Head of caudate nucleus (tissue), 42 donors: ENCODE results near the gene SOBP.

ENCODE experiments used
- DNase-seq, 42 donors: peaks; one replicate each; pipeline versions ENCODE4 v3.0.0 to v3.0.0-alpha.2; 2020 to 2021; ENCODE audit warnings: mixed read lengths in 7 of 42
- intact Hi-C: fragments of 100-400 bp; cut with DNase I; formaldehyde crosslinking; loops from one replicate; pipeline ENCODE4 v1.15.0; 2022

The SOBP gene

DNA sequence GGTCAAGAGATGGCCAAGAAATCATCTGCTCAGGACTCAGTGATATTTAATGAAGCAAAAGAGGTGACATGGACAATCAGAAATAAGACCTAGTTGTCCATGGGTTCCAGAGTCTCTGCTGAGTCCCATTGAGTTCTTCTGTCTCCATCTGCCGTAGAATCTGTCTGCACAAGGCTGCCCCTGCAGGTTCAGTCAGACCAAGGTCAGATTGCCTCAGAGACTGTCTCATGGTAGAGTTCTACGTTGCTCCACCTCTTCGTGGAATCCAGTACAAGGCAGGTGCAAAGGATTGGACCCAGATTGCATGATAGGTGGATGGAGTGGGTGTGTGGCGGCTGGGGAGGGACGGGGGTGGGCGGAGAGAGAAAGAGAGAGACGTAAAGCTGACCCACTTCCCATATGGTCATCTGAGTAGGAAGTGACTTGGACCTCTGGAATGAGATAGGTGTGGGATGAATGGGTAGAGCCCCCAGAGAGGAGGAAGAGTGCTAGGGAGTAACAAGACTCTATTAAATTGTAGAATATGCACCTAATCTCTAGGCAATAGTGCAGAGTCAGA is 75.3 kb downstream of the SOBP start:
- no peak for DNase-seq
- intact Hi-C loops = no loop called here

DNA sequence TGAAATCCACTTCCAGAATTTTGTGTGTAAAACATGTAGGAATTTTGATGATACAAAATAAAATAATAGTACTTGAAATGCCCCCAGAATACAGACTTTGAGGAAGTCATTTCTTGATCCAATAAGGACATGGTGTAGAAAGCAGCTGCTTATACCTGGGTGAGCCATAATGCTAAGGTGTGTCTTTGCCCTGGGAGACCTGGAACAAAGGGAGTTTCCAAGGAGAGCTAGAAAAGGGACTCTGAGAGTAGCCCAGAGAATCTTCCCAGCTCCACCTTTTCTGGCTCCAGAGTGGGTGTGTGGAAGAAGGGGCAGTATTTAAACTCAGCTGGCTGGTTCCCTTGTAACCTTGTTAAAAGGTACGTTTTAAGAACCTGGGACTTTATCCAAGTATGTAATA is 77.7 kb downstream of the SOBP start:
- no peak for DNase-seq
- intact Hi-C loops = no loop called here

DNA sequence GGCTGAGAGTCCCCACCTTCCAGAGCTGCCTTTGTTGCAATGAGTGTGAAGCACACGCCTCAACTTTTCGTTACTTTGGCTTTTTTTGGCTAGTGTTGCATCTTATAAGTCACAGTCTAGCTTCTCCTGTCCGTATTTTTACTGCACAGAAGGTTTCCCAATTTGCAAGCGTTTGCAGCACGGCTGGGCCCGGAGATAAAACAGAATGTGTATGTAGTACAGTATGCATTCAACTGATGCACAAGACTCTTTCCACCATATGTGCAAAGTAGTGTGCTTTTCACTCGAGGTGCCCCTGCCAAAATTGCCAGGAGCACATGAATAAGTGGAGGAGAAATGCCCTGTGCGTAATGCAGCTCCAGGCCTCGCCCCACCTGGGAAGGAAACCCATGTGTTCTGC is 79.6 kb downstream of the SOBP start:
- no peak for DNase-seq
- intact Hi-C loops = no loop called here

DNA sequence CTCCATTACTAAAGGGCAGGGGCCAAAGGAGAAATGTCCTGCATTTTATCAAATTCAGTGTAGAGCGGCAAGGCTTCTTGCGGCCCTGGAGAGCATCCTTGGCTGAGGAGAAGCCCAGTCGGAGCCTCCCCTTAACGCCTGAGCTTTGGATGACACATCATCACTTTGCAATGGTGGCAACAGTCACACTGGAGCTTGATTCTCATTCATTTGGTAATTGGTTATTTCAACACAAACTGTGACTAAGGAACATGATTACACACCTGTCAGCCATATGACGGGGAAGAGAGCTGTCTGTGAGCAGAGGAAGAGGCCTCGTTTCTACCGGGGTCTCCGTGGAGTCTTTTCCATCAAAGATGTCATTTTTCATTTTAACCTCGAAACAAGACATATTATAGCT is 81.4 kb downstream of the SOBP start:
- intact Hi-C loops = no loop called here
- DNase-seq = no peak

DNA sequence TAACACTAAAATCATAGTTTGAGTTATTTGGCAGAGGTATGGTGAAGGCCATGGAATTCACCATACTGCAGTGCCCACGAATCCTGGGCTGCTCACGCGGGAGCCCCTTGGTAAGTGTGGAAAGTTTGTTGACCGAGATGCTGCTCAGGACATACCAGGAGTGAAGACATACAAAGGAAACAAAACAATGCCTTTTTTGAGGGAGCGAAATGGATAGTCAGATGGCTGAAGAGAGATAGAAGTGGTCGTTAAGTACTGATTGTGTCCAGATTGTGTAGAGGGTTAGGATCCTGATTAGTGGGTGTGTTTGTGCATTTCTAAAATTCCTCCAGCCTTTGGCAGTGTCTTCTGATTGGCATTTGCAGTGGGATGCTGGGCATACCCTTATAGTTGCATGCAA is 83.0 kb downstream of the SOBP start:
- intact Hi-C loops = no loop called here
- no peak for DNase-seq

DNA sequence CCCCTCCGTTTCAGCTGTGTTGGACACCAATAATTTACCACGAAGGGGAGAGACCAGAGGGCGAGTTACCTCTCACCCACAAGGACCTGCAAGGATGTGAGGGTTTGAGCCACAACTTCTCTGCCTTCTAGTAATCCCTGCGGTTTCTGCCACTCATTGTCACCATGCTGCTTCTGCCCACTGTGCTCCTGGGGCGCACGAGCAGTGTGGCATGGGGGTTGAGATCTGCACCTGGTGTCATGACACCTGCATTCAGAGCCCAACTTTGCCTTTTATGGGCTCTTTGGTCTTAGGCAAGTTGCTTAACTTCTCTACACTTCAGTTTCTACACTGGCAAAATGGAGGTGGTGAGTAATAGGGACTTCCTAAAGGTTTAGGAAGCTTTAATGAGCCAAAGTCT is 84.9 kb downstream of the SOBP start:
- intact Hi-C loops = no loop called here
- DNase-seq = no peak

DNA sequence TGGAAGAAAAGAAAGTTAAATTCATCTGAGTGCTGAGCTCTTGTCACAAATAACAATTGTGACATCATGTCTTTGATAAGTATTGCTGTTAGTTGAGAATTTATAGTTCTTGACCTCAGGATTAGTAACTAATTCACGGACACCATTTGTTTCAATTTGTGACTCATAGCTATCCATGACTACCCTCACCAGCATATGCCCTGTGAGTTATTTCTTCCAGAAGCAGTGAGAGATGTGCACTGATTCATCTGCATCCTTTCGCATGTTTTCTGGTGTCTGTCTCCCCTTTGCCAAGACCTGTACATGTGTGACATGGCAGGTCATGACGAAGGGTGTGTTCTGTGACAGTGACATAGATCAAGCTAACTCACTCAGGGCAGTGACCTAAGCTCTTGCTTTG is 86.9 kb downstream of the SOBP start:
- no peak for DNase-seq
- intact Hi-C loops = no loop called here

DNA sequence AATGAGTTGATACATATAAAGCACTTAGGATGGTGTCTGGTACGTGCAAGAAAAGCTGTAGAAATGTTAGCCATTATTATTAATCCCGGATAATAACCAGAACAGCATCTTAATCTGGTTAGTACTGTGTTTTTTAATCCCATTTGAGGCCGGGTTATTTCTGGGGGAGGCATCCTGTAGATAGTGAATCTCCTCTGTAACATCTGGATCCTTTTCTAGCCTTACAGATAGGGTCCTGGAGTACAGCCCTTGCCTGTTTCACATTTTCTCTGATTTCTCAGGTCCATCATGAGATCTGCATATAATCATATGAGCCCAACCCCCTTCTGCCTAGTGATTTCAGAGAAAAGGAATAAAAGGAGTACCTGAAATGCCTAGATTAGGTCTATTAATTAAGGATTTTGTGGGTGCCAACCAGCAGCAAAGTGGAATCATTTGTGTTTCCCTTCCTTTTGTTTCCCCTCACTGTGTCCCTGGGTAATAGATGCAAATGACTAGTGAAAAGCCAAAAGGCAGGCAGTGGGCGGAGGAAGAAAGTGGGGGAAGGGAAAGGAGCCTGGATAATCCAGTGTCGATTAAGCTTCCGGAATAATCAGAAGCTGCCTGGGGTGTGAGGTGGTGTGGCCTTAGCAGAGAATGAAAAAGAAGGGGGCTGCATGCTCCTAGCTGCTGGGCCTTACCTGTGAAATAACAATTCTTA is 88.9 kb downstream of the SOBP start:
- no peak for DNase-seq
- intact Hi-C loops = no loop called here

DNA sequence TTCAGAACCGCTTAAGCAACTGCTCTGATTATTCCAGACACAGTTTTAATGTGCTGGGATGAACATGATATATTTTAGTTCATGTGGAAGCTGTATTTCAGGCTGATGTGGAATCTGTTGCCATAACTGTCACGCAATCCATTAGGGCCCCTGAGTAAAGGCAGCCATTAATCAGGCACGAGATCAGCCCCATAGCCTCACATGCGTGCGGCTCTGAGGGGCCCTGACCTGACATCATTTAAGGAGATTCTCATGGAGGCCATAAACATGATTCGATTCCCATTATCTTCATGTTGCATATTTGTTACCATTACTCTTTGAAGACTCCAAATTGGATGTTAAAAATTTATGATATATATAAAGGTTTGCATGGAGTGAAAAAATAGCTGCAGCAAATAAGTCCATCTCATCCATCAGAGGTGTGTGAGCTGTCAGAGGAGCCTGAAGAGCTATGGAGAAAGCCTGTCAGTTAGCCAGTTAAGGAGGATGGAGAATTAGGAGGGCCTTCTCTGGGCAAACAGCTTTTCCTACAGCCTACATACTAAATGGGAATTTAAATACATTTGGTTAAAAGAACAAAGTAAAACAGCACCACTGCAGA is 89.6 kb downstream of the SOBP start:
- DNase-seq = no peak
- intact Hi-C loops = no loop called here

DNA sequence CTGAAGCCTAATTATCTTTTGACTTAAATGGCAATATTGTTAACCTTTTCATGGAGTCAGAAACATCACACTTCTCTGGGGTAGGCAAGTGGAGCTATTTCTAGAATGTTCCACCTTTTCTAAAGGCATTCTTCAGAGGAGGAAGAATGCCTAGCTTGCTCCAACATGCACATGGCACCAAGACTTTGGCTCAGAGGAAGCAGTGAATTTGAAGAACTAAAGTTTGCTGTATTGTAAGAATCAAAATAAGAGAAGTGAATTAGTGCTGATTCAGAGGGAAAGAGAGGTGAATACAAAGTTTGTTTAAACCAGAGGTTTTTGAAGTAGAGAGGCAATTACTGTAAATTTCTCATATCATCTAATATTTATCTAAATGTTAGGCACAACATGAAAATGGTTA is 92.2 kb downstream of the SOBP start:
- DNase-seq = no peak
- intact Hi-C loops = no loop called here

DNA sequence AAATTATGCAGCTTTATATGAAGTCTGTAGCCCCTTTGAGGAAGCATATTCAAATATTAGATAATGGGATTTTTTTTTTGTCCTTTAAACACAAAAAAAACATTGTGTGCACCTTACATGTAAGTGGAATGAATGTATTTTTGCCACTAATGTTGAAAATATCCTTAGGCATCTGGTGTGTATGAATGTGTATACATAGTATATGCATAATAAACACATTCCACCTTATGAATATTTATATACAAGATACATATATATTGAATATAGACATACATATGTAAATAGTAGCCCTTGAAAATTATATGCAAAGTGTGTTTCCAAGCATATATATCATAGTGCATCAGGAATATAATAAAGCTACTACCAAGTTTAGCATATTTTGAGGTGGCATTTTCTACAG is 94.8 kb downstream of the SOBP start:
- DNase-seq = no peak
- intact Hi-C loops = no loop called here

DNA sequence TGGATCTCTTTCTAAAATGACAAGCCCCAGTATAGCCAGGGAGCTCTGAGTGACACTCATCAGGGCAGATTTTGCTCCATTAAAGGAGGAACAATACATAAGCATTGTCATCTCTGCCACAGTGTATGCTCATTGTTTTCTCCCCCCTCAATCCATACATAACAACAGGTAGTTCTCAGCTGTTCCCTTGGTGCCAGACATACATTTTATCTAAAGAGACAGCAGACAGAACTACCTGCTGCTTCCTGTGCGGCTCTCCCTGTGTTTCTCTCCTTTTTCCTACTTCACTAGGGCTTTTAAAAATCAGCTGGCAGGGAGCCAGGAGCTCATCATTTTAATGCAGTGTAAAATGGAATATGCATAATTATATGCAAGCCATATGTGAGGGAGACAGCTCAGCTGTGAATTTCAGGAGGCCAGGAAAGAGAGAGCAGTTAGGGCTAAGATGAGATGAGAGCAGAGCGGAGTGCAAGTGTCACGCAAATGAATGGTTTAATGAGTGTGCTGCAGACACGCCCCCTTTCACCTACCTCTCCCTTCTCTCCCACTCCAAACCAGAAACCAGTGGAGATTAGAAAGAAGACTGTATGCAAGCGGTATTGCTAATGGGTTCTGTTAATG is 96.0 kb downstream of the SOBP start:
- intact Hi-C loops = no loop called here
- peak in 31 of 42 donors; percentile 4 to 71 (median 39) for DNase-seq

DNA sequence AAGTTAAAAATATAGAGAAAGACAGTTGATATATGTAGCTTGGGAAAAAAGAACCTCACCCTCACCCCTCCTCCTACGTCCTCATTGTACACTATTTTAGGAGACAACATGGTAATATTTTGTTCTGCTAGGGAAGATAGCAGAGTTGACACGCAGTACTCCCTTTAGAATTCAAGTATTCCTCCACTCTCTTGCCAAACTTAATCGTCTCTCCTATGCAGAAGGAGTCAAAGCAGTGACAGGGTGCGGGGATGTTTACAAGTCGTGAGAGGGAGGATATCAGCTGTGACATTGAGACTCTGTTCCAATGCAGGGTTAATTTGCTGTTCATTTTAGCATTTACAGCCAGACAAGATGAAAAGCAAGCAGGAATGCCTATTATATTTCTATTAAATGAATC is 97.5 kb downstream of the SOBP start:
- peak in 3 of 42 donors; percentile 15 to 23 (median 20) for DNase-seq
- intact Hi-C loops = no loop called here

DNA sequence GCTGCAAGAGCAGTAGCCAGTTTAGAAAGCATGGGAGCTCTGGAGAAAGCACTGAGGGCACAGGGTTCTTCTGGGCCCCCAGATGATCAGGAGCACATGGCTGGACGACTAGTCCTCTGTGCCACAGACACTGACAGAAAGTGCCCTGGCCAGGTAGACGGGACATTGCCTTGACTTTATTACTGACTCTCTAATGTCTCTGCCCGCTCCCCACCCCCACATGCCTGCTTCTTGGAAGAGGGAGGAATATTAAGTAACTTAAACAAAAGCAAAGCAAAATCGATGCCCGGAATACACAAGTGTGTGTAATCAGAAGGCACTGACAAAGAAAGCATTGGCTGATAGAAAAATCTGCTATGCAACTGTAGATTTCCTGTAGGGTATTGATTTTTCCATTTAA is 99.3 kb downstream of the SOBP start:
- DNase-seq = peak in 9 of 42 donors; percentile 9 to 38 (median 19)
- intact Hi-C loops = no loop called here

DNA sequence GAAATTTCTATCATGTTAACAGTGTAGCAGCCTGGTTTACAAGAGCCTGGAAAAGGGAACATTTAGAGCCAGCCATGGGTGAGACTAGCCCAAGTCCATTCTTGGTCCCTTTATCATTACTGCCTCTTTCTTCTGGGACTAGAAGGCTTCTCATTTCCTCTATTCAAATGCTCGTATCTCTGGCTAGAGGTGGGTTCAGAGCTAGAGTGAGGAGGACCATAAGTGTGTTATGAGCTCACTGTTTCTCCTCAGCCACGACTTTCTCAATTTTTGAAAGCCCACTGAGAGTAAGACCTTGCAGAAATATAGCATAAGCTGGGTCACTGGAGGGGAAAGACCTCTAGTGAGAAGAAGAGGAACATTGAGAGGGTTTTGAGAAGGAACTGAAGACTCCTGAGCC is 100.0 kb downstream of the SOBP start:
- DNase-seq = no peak
- intact Hi-C loops = no loop called here

DNA sequence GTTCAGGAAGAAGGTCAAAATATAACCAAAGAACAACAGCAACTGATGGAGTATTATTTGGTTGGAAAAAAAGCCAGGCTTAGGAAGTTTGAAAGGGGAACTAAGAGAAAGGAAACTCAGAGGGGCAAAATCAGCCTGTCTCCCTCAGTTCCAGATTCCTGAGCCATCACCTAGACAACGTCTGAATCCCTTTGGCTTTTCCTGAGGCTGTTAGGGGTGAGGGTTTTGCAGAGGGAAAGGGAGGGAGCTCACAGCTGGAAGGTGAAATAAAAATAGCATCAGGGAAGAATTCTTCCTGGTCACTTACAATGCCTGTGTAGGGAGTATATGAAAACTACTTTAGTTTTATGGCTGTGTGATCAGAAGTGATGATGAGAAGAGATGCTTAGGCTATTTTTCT is 100.5 kb downstream of the SOBP start:
- DNase-seq = no peak
- intact Hi-C loops = no loop called here

DNA sequence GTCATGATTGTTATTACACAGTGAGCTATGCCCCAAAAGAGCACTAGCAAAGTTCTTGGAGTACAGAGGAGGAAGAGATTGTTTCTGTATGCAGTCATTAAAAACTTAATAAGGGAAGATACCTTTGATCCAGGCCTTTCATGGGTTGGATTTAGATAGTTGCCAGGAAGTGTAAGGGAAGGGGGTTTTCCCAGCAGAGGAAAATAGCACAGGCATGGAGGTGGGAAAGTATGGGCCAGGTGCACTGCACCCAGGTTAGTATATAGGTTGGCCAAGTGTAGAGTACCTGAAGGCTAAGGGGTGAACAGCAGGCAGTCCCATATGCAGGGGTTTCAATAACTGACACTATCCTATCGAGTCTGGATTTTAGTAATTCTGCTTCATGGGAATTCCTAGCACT is 101.4 kb downstream of the SOBP start:
- DNase-seq = no peak
- intact Hi-C loops = no loop called here

DNA sequence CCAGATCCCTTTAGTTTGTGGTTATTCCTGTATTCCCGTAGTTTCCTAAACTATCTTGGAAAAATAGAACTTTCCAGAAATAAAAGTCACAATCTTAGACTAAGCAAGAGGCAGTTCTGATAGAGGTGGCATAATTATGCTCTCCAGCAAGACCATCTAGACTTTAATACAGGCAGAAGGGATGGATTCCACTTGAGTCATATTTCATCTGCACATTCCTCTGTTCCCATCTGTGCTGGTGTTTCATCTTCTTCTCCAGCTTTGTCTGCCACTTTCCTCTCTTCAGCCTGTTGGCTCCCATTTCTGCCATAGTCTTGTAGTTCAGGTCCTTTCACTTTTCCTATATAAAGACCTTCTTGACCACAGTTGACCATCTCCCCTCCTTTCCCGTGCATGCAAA is 102.9 kb downstream of the SOBP start:
- intact Hi-C loops = no loop called here
- DNase-seq = no peak

DNA sequence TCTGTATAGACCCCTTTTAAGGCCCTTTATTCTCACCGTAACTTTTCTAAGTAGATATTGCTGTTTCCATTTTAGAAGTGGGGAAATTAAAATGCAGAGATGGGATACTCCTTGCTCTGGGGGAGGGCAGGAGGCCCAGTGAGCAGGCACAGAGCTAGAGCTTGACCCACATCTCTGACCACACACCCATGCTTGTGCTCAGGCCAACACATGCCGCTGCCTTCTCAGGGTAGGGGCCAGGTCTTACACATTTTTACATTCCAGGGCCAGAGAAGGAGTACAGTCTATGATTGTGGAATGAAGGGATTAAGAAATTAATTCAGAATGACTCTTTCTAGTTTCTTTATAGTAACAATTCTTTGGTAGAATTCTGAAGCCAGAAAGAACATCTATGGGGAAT is 104.8 kb downstream of the SOBP start:
- no peak for DNase-seq
- intact Hi-C loops = no loop called here

DNA sequence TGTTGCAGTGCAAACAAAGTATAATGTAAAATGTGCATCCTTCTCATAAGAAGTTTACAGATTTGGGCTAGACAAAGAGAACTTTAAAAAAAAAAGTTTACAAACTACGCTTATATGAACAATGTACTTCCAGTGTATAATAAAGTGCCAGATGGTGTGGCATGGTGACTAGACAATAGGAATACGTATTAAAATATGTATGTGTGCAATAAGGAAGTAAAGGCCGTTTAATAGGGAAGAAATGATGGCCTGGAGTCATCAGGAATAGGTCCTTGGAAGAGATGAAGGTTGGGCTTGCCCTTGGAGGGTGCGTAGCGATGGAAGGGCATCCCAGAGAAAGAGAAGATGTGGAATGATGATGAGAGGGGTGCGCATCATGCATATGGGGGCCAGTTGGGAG is 108.2 kb downstream of the SOBP start:
- intact Hi-C loops = no loop called here
- DNase-seq = no peak

DNA sequence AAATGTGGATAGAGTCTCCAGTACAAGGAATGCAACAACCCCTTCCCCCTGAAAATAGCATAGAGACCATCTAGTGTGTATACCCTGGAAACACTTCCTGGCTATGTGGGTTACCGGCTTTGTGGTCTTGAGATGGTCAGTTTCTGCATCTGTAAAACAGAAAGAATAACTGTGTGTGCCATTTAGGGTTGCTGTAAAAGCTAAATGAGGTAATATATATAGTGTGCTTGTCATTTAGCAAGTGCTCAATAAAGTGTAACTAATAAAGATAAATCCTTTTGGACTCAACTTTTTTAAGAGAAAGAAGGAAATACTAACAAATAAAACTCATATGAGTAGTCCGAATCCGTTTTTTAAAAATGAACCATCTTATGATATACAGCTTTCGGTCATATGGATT is 109.1 kb downstream of the SOBP start:
- intact Hi-C loops = no loop called here
- DNase-seq = no peak
